GM21423 (cell line): Measurements from ENCODE around the gene PDE4B.
"Not testable (repeated sequence)": the region's sequence is repeated elsewhere in the genome, so short reads cannot be mapped to it uniquely, and the experiment has no call there.

ENCODE experiments used
- ATAC-seq: cut with Tn5 transposase; IDR thresholded peaks from one replicate; pipeline ENCODE4 v1.9.1; 2021; ENCODE audit warnings: mild to moderate bottlenecking, moderate library complexity; ENCODE audit not compliant: unreplicated experiment

The PDE4B gene

DNA sequence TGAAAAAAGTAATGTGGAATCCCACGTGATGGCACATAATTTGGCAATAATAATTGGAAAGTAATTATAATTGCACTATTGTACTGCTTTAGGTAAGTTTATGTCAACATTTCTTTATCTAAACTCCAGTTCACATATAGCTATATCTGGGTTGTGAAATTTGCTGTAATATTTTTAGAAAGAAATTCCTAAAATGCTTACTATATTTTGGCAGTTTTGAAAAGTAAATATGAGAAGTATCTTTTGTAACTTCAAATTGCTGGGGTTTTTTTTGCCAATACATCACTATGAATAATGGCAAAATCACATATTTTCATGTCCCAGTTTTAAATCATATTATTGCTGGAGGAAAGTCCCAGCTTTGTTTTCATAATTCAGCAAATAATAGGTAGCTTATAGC lies 197.5 kb downstream of the PDE4B start:
- ATAC-seq = no peak

DNA sequence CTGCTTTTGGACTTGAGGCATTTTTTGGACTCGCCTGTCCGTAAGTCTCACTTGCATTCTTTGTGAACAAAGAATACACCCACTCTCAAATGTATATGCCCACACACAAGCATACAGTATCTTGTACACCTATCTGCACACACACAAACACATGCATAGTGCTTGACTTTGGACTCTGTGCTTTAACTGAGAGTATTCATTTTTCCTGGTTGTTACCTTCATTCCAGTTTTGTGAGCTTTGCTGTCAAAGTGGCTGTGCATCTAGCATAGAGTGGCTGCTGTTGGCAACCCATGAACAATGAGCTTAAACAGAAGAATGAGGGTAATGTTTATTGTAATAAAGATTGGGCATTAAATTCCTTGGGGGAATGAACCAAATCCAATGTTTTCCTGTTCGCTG lies 199.0 kb downstream of the PDE4B start:
- ATAC-seq = no peak

DNA sequence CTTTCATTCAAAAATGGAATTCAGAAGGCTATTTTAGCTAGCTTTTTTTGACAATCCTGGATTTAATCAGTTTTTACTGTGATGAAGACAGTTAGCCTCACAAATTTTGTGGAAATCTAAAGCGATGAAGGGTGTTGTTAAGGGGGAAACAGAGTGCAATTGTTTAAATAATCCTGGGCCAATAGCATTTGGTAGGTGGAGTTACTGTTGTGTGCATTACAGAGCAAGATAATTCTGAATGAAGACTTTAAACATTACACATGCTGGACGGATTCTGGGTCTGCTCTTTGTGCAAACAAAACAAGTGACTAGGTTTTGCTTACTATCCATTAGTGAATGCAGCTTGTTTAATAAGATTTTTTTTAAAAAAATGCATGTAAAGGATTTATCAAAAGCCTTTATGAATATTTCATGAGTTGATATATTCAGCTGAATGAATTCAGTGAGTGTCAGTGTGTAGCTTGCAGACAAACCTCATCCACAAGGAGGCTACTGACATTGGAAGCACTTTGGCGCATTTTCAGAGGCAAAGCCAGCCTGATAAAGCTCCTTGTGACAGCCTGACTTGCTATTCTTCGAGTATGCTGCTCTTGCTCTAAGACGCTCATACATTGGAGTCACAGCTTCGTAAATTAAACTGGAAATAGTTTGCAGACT lies 199.6 kb downstream of the PDE4B start:
- no peak for ATAC-seq

DNA sequence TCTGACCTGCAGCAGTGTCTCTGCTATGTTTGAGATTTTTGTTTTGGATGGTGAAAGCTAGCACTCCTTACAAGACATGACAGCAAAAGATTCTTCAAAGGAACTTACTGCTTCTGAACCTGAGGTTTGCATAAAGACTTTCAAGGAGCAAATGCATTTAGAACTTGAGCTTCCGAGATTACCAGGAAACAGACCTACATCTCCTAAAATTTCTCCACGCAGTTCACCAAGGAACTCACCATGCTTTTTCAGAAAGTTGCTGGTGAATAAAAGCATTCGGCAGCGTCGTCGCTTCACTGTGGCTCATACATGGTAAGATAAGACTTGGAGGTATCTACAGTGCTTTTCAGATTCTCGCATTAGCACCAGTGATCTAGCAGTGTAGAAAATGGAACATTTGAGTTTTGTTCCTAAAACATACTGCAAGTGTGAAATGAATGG lies 200.2 kb downstream of the PDE4B start:
- no peak for ATAC-seq

DNA sequence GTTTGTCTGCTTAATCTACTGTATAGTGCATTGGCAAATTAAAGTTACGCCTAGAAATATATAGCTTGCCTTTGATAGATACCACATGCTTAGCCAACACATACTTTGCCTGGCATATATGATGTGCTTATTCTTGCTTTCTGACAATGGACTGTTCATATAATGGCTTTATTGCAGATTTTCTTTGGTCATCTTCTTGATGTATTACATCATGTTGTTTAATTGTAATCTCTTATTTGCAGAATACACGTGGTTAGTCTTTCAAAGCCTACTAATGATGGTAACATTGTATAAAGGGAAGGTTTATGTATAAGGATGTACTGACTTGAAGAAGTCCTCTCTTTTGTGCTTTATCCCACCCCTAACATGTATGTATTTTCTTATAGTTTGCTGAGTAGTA lies 201.5 kb downstream of the PDE4B start:
- no peak for ATAC-seq

DNA sequence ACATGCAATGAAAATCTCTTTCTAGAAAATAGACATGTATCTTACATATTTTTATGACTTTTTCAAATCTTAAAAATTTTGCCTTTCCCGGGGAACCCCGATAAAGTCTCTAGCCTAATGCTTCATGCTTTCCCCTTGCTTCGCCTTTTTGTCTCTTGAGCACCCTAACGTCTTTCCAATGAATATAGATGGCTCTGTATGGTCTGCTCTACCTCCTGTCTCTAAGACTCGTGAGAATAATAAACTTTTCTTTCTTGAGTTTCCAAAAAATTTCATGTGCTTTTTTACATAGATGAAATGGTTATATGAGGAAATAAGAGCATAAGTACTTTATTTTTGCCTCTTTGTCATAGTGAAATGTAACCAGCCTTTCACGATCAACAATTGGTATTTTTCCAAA lies 202.6 kb downstream of the PDE4B start:
- no peak for ATAC-seq

DNA sequence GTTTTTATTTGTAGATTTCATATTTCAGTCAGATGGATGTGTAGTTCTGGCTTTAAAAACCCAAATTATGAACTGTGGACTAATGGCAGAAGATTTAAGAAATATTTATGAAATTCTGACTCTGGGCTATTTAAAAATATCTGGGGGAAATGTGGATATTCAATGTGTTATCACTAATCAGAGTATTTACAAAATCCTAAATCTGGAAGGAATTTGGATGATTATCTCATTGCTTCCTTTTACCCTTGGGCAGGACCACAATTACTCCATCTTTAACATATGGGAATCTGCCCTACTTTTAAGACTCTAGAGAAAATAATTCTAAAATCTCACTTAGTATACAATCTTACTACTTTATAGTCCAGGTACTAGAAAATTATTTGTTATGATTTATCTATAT lies 203.2 kb downstream of the PDE4B start:
- ATAC-seq = no peak

DNA sequence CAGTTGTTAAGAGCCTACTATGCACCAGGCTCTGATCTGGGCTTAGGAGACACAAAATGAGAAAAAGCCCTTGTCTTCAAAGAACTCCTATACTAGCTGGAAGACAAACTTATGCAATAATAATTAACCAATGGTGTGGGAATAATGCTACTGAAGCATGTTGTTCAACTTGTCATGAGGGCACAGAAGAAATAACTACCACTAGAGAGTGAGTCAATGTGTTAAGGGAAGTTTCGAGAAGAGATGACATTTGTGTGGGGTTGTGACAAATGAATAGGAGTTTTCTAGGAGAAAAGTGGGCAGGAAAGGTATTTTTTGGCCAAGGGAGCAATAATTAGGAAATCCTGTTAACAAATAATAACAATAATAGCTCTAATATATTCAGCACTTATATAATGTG lies 205.0 kb downstream of the PDE4B start:
- no peak for ATAC-seq

DNA sequence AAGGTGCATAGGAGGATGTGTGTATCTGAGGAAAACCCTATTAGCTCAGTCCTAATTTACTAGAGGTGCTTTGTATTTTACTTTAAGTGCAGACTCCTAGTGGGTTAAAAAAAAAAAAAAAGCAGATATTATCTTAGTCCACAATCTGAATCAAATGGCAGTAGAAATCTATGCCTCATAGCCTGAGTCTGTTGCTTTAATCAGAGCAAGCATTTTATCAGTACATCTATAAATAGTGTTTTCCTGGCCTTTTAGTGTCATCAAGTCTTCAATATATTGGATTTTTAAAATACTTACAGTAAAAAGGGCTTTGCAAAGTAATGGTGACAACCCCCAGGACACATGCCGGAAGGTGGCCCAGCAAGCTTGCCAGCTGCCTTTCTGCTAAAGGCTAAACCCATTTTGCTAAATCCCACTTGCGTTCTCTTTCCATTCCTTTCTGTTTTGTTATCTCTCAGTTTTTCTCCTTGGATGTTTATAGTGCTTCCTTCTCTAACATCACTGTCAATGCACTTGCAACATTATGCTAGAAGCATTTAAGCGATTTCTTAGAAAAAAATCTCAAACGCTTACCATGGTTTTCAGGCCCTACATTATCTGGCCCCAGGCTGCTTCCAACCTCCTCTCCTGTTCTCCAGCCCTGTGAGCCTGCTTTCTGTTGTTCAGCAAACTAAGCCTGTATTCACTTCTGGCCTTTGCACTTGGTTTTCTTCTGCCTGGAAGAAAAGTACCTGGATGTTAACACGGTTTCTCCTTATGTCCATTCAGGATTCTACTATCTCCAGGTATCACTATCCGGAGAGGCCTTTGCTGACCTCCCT lies 206.3 kb downstream of the PDE4B start:
- ATAC-seq = no peak

DNA sequence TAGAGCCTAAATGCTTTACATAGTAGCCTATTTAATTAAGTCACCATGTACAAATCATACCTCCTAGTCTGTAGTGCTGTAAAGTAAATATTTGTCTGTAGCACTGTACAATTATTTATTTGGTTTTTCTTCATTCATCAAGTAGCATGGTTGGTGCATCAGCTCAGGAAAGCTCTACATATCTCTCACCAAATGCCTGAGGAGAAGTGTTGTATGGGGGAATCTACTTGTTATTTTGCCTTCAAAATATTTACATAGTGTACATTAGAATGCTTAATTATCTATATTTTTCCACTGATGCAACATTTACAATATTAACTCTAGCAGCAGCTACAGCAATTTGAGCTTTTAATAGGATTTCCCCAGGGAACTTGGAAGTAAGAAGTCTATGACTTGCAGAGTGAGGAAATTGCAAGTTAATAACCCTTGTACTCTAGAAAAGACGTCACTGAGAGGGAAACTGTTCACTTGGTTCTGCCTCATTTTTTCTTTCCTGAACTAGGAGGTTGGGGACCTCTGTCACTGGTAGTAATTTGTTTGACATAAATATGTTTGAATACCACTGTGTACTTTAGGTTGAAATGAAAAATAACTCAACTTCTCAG lies 207.4 kb downstream of the PDE4B start:
- no peak for ATAC-seq

DNA sequence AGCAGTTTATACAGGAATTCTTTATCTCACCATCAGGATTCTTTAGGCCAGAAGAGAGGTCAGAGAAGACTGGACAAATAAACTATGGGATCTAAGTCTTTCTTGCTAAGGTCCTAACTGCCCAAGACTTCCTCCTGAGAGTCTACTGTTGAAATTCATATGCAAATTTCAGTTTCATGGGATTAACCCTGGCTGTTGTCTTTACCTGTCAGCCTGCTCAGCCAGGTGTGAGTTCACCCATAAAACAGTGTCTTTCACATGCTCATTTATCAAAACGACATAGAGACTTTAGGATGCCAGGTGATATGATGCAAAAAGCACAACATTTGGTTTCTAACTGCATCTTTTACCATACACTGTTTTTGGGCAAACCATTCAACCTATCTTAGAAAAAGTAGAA lies 211.0 kb downstream of the PDE4B start:
- ATAC-seq = no peak

DNA sequence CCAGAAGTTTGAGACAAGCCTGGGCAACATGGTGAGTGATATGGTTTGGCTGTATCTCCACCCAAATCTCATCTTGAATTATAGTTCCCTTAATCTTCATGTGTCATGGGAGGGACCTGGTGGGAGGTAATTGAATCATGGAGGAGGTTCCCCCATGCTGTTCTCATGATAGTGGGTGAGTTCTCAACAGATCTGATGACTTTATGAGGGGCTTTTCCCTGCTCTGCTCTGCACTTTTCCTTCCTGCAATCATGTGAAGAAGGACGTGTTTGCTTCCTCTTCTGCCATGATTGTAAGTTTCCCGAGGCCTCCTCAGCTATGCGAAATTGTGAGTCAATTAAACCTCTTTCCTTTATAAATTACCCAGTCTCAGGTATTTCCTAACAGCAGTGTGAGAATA lies 213.8 kb downstream of the PDE4B start:
- ATAC-seq = not testable (repeated sequence)

DNA sequence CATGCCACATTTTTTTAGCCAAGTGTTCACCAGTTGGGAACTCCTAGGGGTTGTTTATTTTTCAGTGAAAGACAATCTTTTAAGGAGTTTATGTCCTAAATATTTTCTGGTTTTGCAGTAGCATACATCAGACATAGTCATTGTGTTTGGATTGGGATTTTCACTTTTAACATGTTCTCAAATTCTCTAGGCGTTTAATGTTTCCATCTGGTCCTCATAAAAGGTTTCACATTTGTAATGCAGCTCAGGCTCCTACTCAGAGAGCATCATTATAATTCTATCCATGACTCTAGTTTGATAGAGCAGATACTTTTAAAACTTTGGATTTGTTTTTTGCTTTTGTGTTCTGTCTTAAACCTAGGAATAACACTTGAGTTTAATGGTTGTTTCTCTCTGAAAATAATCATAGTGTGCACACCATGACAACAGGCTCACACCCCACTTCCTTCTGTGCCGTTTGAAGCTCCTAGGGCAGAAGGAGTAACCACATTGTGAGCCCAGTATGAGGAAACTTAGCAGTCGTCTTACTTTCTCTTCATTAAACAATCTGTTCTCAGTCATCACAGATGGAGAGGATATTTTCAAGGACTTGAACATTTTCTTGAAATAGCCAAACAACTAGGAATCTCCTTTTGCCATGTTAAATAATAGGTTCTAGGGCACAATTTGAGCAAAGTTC lies 219.6 kb downstream of the PDE4B start:
- no peak for ATAC-seq

DNA sequence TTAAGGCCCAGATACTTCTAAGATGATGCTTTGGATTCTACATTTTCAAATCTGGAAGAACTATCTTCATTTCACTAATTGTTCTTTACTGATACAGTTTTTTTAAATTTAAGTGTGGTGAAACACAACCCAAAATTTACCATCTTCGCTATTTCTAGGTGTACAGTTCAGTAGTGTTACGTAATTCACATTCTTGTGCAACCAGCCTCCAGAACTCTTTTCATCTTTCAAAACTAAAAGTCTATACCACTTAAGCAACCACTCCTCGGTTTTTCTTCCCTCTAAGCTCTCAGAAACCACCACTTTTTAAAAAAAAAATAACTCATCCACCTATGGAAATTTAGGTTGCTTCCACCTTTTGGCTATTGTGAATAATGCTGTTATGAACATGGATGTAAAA lies 220.7 kb downstream of the PDE4B start:
- ATAC-seq = no peak

DNA sequence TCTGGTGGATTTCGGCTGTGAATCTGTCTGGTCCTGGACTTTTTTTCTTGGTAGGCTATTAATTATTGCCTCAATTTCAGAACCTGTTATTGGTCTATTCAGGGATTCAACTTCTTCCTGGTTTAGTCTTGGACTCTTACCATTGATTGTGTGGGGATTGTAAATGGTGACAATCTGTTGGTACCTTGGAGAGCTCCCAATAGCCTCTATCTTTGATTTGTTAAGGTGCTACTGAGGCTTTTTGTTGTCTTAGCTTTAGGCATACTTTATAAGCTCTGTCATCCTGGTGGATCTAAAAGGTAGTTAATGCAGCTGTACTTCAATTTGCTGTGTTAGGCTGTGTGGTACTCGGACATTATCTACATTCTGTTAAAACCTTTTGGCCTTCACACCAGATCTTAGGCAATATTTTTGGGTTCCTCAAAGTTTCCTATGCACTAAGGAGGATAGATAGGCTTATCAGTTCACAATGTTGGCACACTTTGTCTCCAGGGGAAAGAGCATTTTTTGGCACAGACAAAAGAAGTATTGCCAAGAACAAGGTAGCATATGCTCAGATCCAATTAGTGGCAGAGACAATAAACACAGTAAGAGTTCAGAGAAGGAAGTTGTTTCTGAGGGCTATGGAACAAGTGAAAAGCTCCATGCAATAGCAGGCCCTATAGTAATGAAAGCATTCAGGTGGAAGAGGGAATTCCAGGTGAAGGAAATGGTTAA lies 230.4 kb downstream of the PDE4B start:
- no peak for ATAC-seq

DNA sequence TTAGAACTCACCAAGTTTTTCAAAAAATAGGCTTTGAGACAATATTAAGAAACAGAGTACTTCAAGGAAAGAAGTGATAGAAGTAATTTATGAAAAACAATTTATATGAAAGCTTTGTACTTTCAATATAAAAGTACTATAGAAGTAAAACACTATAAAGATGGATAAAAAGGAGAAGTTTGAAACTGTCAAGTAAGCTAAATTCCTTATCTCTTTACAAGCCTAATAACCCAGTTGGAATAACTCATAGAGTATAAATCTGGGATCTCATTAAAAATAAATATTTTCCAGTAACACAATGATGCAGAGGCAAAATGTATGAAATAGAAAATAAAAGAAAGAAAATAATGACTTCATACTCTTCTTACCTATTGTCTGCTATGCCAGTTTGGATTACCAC lies 232.5 kb downstream of the PDE4B start:
- ATAC-seq = no peak

DNA sequence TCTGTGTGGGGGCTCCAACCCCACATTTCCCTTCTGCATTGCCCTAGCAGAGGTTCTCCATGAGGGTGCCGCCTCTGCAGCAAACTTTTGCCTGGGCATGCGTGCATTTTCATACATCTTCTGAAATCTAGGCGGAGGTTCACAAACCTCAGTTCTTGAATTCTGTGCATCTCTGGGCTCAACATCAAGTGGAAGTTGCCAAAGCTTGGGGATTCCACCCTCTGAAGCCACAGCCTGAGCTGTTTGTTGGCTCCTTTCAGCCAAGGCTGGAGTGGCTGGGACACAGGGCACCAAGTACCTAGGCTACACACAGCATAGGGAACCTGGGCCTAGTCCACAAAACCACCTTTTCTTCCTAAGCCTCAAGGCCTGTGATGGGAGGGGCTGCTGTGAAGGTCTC lies 235.3 kb downstream of the PDE4B start:
- no peak for ATAC-seq

DNA sequence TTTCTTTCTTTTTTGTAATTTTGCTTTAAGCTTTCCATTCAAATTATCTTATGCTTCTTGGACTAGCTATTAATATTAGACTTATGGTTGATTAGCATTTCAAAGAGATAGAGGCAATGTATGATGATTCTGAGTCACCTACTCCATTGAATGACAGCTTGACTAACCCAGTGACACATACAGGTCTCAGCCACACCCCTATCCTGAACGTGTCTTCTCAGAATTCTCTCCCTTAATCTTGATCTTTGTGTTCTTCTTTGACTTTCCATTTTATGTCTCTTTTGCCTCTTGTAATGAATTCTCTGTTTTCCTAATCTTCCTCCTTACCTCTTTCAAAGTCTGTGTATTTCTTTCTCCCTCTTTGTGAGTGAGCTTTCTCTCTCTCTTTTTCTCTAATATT lies 241.1 kb downstream of the PDE4B start:
- ATAC-seq = no peak

DNA sequence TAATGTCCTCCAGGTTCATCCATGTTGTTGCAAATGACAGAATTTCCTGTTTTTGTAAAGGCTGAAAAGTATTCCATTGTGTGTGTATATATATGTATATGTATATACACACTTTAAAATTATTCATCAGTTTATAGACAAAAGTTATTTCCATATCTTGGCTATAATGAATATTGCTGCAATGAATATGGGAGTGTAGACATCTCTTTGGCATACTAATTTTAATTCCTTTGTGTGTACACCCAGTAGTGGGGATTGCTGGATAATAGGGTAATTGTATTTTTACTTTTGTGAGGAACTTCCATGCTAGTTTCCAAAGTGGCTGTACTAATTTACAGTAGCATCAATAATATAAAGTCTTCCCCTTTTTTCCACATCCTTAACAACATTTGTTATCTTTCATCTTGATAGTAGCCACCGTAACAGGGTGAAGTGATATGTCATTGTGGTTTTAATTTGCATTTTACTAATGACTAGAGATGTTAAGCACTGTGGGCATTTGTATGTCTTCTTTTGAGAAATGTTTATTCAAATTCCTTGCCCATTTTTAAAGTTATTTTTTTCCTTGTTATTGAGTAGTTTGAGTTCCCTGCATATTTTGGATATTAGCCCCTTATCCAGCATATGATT lies 243.0 kb downstream of the PDE4B start:
- ATAC-seq = no peak

DNA sequence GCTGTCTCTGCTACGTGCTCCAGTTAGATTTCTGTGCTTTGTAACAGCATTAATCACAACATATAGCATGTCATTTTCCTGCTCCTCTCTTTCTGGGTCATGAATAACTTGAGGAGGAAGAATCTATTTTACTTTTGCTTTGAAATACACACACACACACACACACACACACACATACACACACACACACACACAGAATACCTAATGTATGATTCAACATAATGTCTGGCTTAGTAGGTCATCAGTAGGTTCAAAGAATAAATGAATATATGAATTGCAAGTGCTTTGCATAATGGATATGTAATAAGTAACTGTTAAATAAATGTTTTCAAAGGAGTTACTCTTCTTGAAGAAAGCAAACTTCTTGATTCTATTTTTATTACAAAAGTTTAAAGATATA lies 249.0 kb downstream of the PDE4B start:
- ATAC-seq = no peak

DNA sequence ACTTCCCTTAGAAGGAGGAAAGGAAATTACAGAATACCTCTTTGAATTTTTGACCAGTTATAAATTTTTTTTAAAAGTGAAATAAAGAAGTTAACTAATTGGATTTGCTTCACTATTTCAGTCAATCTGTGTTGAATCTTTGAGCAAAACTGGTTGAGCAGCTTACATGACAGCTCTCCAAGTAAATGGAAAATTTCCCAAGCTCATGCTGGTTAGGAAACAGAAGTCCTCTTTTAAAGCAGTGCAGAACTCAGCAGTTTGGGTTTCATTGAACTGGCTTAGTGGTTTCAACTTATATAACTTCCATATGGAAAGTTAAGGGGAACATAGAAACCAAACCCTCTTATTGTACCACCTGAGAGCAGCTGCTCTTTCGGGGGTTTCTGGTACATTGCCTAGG lies 250.5 kb downstream of the PDE4B start:
- ATAC-seq = no peak
